Left lung (tissue), 10 donors: ENCODE measurements around the gene RRP8. TPM values are rescaled to one million over a fixed set of nuclear protein-coding genes. Genes with fewer than 3 reads are reported as not detected.

Source experiments
- ATAC-seq: fragments of 200-7000 bp; cut with Tn5 transposase; one replicate; pipeline ENCODE4 v1.9.1; 2020; ENCODE audit warnings: moderate library complexity
- DNase-seq, 4 donors: peaks; one replicate each; pipeline ENCODE4 v3.0.0-alpha.2; 2013 to 2020
- H3K27ac ChIP-seq, 2 donors: fragments of 200-600 bp; sonication (generic) in 1 of 2; one replicate each; pipeline versions ENCODE4 v1.5.0 to v1.8.0; 2020 to 2021
- H3K27me3 ChIP-seq, 2 donors: fragments of 200-600 bp; sonication (generic) in 1 of 2; one replicate each; pipeline versions ENCODE4 v1.5.0 to v1.8.0; 2020 to 2021
- H3K36me3 ChIP-seq, 2 donors: fragments of 200-600 bp; sonication (generic) in 1 of 2; one replicate each; pipeline versions ENCODE4 v1.5.0 to v1.8.0; 2020 to 2021
- H3K4me1 ChIP-seq, 2 donors: fragments of 200-600 bp; one replicate each; pipeline ENCODE4 v1.8.0; 2021
- H3K4me3 ChIP-seq, 2 donors: fragments of 200-600 bp; sonication (generic) in 1 of 2; one replicate each; pipeline versions ENCODE4 v1.5.0 to v1.8.0; 2020 to 2021; ENCODE audit warnings: mild to moderate bottlenecking in 1 of 2
- H3K9me3 ChIP-seq, 2 donors: fragments of 200-600 bp; sonication (generic) in 1 of 2; one replicate each; pipeline versions ENCODE4 v1.5.0 to v1.8.0; 2020 to 2021
- intact Hi-C, 2 donors: fragments of 100-400 bp; cut with DNase I; formaldehyde crosslinking; loops; one replicate each; pipeline versions ENCODE4 v1.11.2 to v1.14.2; 2022
- polyA plus RNA-seq, 6 donors: library from polyadenylated mRNA; unstranded; fragments of 120-200 nt; gene quantifications; one replicate each; pipeline ENCODE4 v1.2.1, GENCODE V29; 2013; ENCODE audit not compliant: insufficient read length in 6 of 6
- total RNA-seq, 2 donors: library from RNA; stranded (reverse); fragmentation: NEBNext Ultra II Directional; extraction: Animal tissue kit (Norgen Biotek cat#: 25700); gene quantifications; one replicate each; pipeline ENCODE4 v1.2.1, GENCODE V29; 2021
- TF ChIP-seq, protein P1 (sequence below), 2 donors: fragments of 200-600 bp; sonication (generic) in 1 of 2; IDR thresholded peaks; one replicate each; pipeline versions ENCODE4 v1.5.0 to v1.8.0; 2021; ENCODE audit warnings: antibody characterized with exemption in 2 of 2
- donor health status: DM: no; HTN: yes; CAD: no.
- donor health status: DM: no; HTN: no; CAD: no.

RRP8 gene
- total and polyA plus RNA-seq, 8 donors, result 17.0 to 24.4 (median 20.4) TPM

DNA sequence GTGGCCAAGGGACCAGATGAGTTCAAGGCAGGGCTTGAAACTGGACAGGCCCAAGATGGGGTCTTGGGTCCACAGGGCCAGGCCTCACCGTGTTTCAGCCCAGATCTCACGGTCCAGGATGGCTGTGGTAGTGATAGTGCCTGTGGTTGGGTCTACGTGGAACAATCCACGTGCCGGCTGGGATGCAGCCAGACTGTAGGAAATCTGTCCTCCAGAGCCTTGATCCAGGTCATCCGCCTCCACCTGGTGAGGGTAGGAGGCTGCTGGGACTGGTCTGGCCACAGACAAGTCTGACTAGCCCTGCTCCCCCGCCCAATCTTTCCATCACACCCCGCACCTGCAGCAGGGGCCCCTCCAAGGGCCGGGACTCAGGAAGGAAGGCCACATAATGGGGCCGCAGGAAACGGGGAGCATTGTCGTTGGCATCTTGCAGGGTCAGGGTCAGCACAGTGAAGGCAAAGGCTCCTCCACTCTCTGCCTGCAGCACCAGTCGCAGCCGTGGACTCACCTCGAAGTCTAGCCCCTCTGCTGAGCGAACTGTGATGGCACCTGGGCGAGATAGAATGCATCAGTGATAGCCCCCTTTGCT, 22.5 kb upstream of the RRP8 start:
- H3K36me3 ChIP-seq, result peaks cover 0 to 56% of the 10 kb centered on the region in 2 donors
- intact Hi-C loops, result no loop called here
- H3K4me3 ChIP-seq, result no peak overlapping the region
- no peaks in the 10 kb centered on the region for H3K4me1 ChIP-seq
- H3K27me3 ChIP-seq, result no peaks in the 10 kb centered on the region
- H3K27ac ChIP-seq, result no peak overlapping the region
- no peaks in the 10 kb centered on the region for H3K9me3 ChIP-seq
- TF ChIP-seq, protein P1, sequence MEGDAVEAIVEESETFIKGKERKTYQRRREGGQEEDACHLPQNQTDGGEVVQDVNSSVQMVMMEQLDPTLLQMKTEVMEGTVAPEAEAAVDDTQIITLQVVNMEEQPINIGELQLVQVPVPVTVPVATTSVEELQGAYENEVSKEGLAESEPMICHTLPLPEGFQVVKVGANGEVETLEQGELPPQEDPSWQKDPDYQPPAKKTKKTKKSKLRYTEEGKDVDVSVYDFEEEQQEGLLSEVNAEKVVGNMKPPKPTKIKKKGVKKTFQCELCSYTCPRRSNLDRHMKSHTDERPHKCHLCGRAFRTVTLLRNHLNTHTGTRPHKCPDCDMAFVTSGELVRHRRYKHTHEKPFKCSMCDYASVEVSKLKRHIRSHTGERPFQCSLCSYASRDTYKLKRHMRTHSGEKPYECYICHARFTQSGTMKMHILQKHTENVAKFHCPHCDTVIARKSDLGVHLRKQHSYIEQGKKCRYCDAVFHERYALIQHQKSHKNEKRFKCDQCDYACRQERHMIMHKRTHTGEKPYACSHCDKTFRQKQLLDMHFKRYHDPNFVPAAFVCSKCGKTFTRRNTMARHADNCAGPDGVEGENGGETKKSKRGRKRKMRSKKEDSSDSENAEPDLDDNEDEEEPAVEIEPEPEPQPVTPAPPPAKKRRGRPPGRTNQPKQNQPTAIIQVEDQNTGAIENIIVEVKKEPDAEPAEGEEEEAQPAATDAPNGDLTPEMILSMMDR (IDR thresholded peaks at IDR 0.05), result no peak
- DNase-seq, result no peak
- no peak for ATAC-seq

DNA sequence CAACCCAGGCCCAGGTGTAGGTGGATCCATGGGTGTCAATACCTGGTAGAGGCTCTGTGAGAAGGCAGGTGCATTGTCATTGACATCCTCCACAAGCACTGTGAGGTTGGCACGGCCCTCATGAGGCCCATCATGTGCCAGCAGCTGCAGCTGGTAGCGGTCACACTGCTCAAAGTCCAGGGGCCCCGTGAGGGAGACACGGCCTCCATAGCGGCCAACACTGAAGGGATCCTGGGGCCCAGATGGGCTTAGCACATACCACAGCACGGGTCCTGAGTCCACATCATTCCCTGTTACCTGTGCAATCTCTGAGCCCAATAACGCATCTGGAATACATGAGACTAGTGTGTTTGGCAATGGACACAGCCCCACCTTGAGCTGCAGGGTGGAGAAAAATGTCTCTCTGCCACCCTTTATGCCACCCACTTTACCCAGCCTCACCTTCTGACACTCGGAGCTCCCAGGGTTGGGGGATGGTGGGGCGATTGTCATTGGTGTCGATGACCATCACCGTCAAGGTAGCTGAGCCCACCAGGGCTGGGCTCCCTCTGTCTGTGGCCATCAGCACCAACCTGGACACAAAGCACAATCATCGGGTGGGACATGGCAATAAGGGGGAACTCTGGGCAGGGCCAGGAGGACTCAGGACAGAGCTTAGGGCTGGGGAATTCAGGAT, 21.9 kb upstream of the RRP8 start:
- H3K4me3 ChIP-seq, result no peak overlapping the region
- H3K4me1 ChIP-seq, result peaks cover 0 to 1% of the 10 kb centered on the region in 2 donors
- no peaks in the 10 kb centered on the region for H3K27me3 ChIP-seq
- ATAC-seq, result no peak
- DNase-seq, result no peak
- H3K27ac ChIP-seq, result no peak overlapping the region
- H3K36me3 ChIP-seq, result peaks cover 0 to 52% of the 10 kb centered on the region in 2 donors
- TF ChIP-seq, protein P1 (IDR thresholded peaks at IDR 0.05), result no peak
- intact Hi-C loops, result no loop called here
- no peaks in the 10 kb centered on the region for H3K9me3 ChIP-seq

DNA sequence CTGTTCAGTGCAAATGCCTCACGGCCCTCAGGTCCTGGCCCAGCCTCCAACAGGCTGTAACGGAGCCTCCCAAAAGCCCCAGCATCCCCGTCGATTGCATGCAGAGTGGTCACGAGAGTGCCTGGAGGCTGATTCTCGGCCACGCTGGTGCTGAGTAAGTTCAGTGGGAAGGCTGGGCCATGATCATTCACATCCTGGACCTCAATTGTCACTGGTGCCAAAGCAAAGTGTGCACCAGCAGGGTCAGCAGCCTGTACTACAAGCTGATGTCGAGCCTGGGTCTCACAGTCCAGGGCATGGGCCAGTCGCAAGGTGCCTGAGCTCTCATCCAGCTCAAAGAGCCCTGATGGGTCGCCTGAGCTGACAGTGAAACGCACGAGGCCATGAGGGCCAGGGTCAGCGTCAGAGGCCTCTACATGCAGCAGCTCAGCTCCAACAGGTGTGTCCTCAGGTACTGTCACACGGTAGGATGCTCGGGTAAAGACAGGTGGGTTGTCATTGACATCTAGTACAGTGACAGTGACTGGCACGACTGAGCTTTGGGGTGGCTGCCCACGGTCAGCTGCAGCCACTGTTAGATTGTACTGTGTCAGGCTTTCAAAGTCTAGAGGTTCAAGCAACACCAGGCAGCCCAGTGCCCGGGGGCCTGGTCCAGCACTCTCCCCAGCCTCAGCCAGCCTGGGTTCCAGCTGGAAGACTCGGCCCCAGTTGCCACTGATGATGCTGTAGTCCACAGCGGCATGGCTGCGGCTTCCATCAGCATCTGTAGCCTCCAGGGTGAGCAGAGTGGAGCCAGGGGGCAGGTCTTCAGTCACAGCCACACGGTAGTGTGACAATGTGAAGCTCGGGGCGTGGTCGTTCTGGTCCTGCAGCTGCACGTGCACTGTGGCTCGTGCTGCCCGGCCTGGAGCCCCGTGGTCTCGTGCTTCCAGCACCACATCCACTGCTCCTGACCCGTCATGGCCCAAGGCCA, 20.3 kb upstream of the RRP8 start:
- Histone ChIP-seq H3K36me3 (peaks cover 0 to 40% of the 10 kb centered on the region in 2 donors), H3K4me1 (peaks cover 4 to 11% of the 10 kb centered on the region in 2 donors), H3K9me3 (no peaks in the 10 kb centered on the region), H3K27ac (no peak overlapping the region), H3K4me3 (no peak overlapping the region), H3K27me3 (no peaks in the 10 kb centered on the region)
- intact Hi-C loops, result no loop called here
- ATAC-seq, result no peak
- DNase-seq, result peak in 2 of 4 donors; percentile 27 to 65
- TF ChIP-seq, protein P1 (IDR thresholded peaks at IDR 0.05), result no peak

DNA sequence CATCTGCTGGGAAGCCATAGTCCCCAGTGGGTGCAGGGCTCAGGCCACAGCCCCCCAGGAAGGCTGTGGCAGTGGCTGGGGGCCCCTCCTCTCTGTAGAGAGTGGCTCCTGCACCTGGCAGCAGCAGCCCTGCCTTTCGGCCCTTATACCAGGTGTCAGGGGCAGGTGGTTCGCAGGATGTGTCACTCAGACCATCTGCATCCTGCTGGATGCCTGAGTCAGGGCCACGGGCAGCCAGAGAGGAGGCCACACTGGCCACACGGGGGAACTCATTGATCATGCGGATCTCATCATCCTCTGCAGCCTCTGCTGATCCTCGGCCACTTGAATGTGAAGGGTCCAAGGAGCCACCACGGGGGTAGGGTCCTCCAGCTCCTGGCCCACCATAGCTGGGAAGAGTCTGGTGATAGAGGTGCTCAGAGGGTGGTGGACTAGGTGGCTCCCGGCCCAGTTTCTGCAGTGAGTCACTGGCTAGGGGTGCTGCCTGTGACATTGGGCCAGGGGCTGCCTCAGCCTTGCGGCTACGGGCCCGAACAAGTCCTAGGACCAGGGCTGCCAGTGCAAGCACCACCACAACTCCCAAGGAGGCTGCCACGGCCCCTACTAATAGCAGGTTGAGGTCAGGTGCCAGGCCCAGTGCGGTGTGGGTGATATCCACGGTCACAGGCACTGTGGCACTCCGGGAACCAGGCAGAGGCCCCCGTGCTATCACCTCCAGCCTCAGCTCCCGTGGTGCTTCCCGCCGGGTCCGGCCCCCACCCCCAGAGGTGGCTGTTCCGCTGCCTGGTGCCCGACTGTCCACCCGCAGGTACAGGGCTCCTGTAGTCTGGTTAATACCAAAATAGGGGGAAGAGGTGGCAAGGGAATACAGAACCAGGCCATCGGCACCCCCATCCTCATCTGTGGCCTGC, 19.1 kb upstream of the RRP8 start:
- Histone ChIP-seq H3K4me1 (peaks cover 13 to 21% of the 10 kb centered on the region in 2 donors), H3K9me3 (no peaks in the 10 kb centered on the region), H3K27me3 (no peaks in the 10 kb centered on the region), H3K27ac (no peak overlapping the region), H3K36me3 (peaks cover 0 to 40% of the 10 kb centered on the region in 2 donors), H3K4me3 (no peak overlapping the region)
- no peak for ATAC-seq
- peak in 2 of 4 donors; percentile 25 to 67 for DNase-seq
- intact Hi-C loops, result no loop called here
- TF ChIP-seq, protein P1 (IDR thresholded peaks at IDR 0.05), result no peak
